Activated naive CD4-positive, alpha-beta T cell treated with Interleukin-2 at 50 U/mL for 16 hours (primary cell): ENCODE measurements around the gene TBX20.
"Not testable (repeated sequence)": the region's sequence is repeated elsewhere in the genome, so short reads cannot be mapped to it uniquely, and the experiment has no call there.

Experiments used
- DNase-seq: peaks from one replicate; pipeline ENCODE4 v3.0.0-alpha.2; 2020

TBX20 gene

GRCh38 chr7:35254496-35255442 lies 869 bp upstream of the TBX20 start:
- no peak for DNase-seq

GRCh38 chr7:35253460-35253709 lies 515 bp downstream of the TBX20 start:
- no peak for DNase-seq

- no peak for DNase-seq
Measured at GRCh38 chr7:35252612-35253459, 1.1 kb downstream of the TBX20 start.

- no peak for DNase-seq
Measured at GRCh38 chr7:35251606-35252310, 2.1 kb downstream of the TBX20 start.

GRCh38 chr7:35250941-35251340 lies 3.0 kb downstream of the TBX20 start:
- no peak for DNase-seq

GRCh38 chr7:35250452-35250851 lies 3.4 kb downstream of the TBX20 start:
- DNase-seq = no peak

GRCh38 chr7:35249537-35249907 lies 4.4 kb downstream of the TBX20 start:
- no peak for DNase-seq

- no peak for DNase-seq
Measured at GRCh38 chr7:35248576-35249536, 5.0 kb downstream of the TBX20 start.

- no peak for DNase-seq
Measured at GRCh38 chr7:35246819-35247218, 7.1 kb downstream of the TBX20 start.

- no peak for DNase-seq
Measured at GRCh38 chr7:35241884-35242283, 12.0 kb downstream of the TBX20 start.

- DNase-seq = no peak
Measured at GRCh38 chr7:35241436-35241835, 12.5 kb downstream of the TBX20 start.

- DNase-seq = not testable (repeated sequence)
Measured at GRCh38 chr7:35241008-35241407, 12.9 kb downstream of the TBX20 start.

GRCh38 chr7:35238456-35238855 lies 15.4 kb downstream of the TBX20 start:
- DNase-seq = not testable (repeated sequence)

- DNase-seq = no peak
Measured at GRCh38 chr7:35232994-35233393, 20.9 kb downstream of the TBX20 start.

GRCh38 chr7:35231221-35231620 lies 22.7 kb downstream of the TBX20 start:
- DNase-seq = not testable (repeated sequence)

GRCh38 chr7:35229116-35229780 lies 24.7 kb downstream of the TBX20 start:
- DNase-seq = not testable (repeated sequence)

- not testable (repeated sequence) for DNase-seq
Measured at GRCh38 chr7:35228496-35229051, 25.3 kb downstream of the TBX20 start.

GRCh38 chr7:35227438-35227837 lies 26.5 kb downstream of the TBX20 start:
- not testable (repeated sequence) for DNase-seq

- DNase-seq = not testable (repeated sequence)
Measured at GRCh38 chr7:35222445-35222844, 31.5 kb downstream of the TBX20 start.

GRCh38 chr7:35220176-35220575 lies 33.7 kb downstream of the TBX20 start:
- not testable (repeated sequence) for DNase-seq

- not testable (repeated sequence) for DNase-seq
Measured at GRCh38 chr7:35216033-35216432, 37.9 kb downstream of the TBX20 start.
